ENCODE measurements around the gene IQGAP1.
A peak's percentile ranks its signal among the peaks of the same experiment; 100 is the strongest.

Gene IQGAP1

DNA sequence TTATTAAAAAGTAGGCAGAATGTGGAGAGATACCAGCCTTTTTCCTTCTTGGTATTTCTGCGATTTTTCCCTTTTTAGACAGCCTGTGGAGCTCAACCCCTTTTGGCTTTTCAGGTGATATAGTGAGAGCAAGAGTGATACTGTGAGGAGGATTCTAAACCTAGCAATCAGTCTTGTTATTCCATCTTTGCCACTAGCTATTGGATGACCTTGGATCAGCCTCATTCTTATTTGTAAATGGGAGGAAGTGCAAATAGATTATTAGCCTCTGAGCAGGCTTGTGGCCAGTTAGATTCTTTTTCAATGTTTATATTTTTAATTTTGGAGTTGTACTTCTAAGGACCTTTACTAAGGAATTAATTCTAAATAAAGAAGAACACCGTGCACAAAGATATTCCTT is 34.0 kb downstream of the IQGAP1 start:
- no peaks in the 10 kb centered on the region for H3K9me3 ChIP-seq
- TF ChIP-seq, protein P1, sequence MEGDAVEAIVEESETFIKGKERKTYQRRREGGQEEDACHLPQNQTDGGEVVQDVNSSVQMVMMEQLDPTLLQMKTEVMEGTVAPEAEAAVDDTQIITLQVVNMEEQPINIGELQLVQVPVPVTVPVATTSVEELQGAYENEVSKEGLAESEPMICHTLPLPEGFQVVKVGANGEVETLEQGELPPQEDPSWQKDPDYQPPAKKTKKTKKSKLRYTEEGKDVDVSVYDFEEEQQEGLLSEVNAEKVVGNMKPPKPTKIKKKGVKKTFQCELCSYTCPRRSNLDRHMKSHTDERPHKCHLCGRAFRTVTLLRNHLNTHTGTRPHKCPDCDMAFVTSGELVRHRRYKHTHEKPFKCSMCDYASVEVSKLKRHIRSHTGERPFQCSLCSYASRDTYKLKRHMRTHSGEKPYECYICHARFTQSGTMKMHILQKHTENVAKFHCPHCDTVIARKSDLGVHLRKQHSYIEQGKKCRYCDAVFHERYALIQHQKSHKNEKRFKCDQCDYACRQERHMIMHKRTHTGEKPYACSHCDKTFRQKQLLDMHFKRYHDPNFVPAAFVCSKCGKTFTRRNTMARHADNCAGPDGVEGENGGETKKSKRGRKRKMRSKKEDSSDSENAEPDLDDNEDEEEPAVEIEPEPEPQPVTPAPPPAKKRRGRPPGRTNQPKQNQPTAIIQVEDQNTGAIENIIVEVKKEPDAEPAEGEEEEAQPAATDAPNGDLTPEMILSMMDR (IDR thresholded peaks at IDR 0.05): no peak
- peaks cover 7 to 27% of the 10 kb centered on the region in 2 experiments for H3K4me1 ChIP-seq (ENCODE audit: control insufficient read depth in 1 of 2, insufficient read depth in 1 of 2, low read depth in 1 of 2, low read length in 1 of 2)
- no peaks in the 10 kb centered on the region for H3K27me3 ChIP-seq
- no peak overlapping the region for H3K4me3 ChIP-seq (ENCODE audit: low read depth in 1 of 2, low read length in 1 of 2)
- peak overlapping the region; percentile 1 for H3K27ac ChIP-seq
- peaks cover 15% of the 10 kb centered on the region for H3K36me3 ChIP-seq

DNA sequence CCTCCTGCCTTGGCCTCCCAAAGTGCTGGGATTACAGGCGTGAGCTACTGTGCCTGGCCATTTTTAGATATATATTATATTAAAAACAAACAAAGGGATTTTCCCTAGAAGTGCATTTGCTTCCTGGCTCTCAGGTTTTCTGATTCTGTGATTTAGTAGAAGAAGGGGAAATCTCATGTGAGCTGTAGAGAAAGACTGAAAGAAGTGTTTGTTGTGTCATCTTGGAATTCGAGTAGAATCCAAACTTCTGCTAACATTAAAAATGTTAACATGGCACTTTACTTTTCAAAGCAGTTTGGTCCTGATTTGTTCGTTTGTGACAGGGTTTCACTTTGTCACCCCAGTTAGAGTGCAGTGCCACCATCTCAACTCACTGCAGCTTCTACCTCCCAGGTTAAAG is 34.9 kb downstream of the IQGAP1 start:
- H3K27ac ChIP-seq: no peak overlapping the region
- peaks cover 7 to 26% of the 10 kb centered on the region in 2 experiments for H3K4me1 ChIP-seq (ENCODE audit: control insufficient read depth in 1 of 2, insufficient read depth in 1 of 2, low read depth in 1 of 2, low read length in 1 of 2)
- TF ChIP-seq, protein P1 (IDR thresholded peaks at IDR 0.05): no peak
- H3K27me3 ChIP-seq: no peaks in the 10 kb centered on the region
- peaks cover 24% of the 10 kb centered on the region for H3K36me3 ChIP-seq
- H3K9me3 ChIP-seq: no peaks in the 10 kb centered on the region
- no peak overlapping the region for H3K4me3 ChIP-seq (ENCODE audit: low read depth in 1 of 2, low read length in 1 of 2)

DNA sequence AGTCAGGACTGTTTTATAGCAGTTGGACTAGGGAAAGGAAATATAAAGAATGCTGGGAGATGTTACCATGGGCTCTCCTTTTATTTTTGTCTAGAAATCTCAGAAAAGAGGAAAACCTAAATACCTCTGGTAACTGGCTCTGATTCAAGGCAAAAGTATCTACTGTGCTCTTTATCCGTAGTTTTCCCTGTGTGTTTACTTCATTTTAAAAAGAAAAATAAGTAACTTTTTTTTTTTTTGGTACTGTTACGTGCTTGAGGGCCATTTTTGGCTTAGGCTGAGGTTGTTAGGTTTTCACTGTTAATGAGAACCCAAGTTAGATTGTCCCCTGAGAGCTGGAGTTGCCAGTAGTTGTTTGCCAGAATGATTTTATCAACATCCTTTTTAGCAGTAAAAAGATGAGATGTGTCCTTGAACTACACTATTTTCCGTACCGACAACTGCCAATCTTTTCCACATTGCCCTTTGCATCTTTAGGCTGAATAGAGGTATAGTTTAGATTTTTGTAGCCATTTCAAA is 35.8 kb downstream of the IQGAP1 start:
- Histone ChIP-seq H3K27ac (no peak overlapping the region), H3K4me1 (ENCODE audit: control insufficient read depth in 1 of 2, insufficient read depth in 1 of 2, low read depth in 1 of 2, low read length in 1 of 2) (peaks cover 1 to 17% of the 10 kb centered on the region in 2 experiments), H3K4me3 (ENCODE audit: low read depth in 1 of 2, low read length in 1 of 2) (no peak overlapping the region), H3K27me3 (no peaks in the 10 kb centered on the region), H3K36me3 (peaks cover 33% of the 10 kb centered on the region), H3K9me3 (no peaks in the 10 kb centered on the region)
- TF ChIP-seq, protein P1 (IDR thresholded peaks at IDR 0.05): no peak

DNA sequence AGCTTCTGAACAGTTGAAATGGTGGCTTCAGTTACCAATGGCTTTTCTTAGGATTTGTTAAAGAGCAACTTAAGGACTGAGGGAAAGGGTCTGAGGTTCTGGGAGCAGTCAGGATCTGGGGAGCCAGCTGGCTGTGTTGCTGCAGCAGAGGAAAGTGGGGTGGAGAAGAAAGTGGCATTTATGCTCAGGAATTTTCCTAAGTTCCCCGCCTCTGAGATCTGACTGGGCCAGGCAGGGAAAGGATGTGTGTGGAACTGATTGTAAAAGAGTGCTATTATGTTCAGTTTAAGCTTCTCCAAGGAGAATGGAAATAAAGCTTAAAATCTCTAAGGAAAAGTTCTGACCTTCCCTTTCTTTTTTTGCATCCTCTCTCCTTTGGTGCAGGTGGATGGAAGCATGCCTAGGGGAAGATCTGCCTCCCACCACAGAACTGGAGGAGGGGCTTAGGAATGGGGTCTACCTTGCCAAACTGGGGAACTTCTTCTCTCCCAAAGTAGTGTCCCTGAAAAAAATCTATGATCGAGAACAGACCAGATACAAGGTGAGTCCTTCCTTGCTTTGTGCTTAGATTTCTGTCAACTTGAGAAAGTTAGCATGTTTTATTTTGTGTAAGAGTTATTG is 37.8 kb downstream of the IQGAP1 start:
- Histone ChIP-seq H3K9me3 (no peaks in the 10 kb centered on the region), H3K4me3 (ENCODE audit: low read depth in 1 of 2, low read length in 1 of 2) (no peak overlapping the region), H3K27me3 (no peaks in the 10 kb centered on the region), H3K36me3 (peaks cover 48% of the 10 kb centered on the region), H3K27ac (peak overlapping the region; percentile 14), H3K4me1 (ENCODE audit: control insufficient read depth in 1 of 2, insufficient read depth in 1 of 2, low read depth in 1 of 2, low read length in 1 of 2) (peaks cover 0 to 3% of the 10 kb centered on the region in 2 experiments)
- TF ChIP-seq, protein P1 (IDR thresholded peaks at IDR 0.05): no peak

DNA sequence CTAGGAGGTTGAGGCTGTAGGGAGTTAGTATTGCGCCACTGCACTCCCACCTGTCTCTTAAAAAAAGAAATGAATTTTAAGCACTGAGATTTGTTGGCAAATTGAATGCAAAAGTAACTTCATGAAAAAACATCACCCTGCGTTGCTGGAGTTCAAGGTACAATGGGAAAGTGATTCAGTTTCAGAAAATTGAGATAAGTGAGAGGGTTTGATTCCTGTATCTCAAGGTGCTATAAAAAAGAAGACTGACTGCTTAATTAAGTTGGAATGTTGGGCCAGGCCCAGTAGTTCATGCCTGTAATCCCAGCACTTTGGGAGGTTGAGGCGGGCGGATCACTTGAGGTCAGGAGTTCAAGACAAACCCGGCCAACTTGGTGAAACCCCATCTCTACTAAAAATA is 39.1 kb downstream of the IQGAP1 start:
- peaks cover 48% of the 10 kb centered on the region for H3K36me3 ChIP-seq
- H3K4me3 ChIP-seq (ENCODE audit: low read depth in 1 of 2, low read length in 1 of 2): no peak overlapping the region
- H3K27ac ChIP-seq: no peak overlapping the region
- H3K4me1 ChIP-seq (ENCODE audit: control insufficient read depth in 1 of 2, insufficient read depth in 1 of 2, low read depth in 1 of 2, low read length in 1 of 2): peaks cover 0 to 3% of the 10 kb centered on the region in 2 experiments
- no peaks in the 10 kb centered on the region for H3K9me3 ChIP-seq
- no peaks in the 10 kb centered on the region for H3K27me3 ChIP-seq
- TF ChIP-seq, protein P1 (IDR thresholded peaks at IDR 0.05): no peak

All from neutrophil (primary cell).